Vagina (tissue), 2 donors: ENCODE data around the gene NUP43.

ENCODE experiments used
- POLR2AphosphoS5 ChIP-seq, 2 donors: sonication (generic); formaldehyde crosslinking; IDR thresholded peaks; one replicate each; pipeline ENCODE4 v1.9.0; 2017; ENCODE audit warnings: antibody characterized with exemption in 2 of 2, mild to moderate bottlenecking in 2 of 2, low read depth in 1 of 2; ENCODE audit not compliant: insufficient read depth in 1 of 2
- TF ChIP-seq, protein P1 (sequence below), 3 experiments: fragments of 450-650 bp in 2 of 3; fragments of 200-600 bp in 1 of 3; sonication (generic) in 1 of 3; IDR thresholded peaks; one replicate each; pipeline ENCODE4 v1.5.1; 2017 to 2019; ENCODE audit warnings: antibody characterized with exemption in 3 of 3, mild to moderate bottlenecking in 2 of 3, moderate library complexity in 2 of 3

- TF ChIP-seq, protein P1, sequence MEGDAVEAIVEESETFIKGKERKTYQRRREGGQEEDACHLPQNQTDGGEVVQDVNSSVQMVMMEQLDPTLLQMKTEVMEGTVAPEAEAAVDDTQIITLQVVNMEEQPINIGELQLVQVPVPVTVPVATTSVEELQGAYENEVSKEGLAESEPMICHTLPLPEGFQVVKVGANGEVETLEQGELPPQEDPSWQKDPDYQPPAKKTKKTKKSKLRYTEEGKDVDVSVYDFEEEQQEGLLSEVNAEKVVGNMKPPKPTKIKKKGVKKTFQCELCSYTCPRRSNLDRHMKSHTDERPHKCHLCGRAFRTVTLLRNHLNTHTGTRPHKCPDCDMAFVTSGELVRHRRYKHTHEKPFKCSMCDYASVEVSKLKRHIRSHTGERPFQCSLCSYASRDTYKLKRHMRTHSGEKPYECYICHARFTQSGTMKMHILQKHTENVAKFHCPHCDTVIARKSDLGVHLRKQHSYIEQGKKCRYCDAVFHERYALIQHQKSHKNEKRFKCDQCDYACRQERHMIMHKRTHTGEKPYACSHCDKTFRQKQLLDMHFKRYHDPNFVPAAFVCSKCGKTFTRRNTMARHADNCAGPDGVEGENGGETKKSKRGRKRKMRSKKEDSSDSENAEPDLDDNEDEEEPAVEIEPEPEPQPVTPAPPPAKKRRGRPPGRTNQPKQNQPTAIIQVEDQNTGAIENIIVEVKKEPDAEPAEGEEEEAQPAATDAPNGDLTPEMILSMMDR (IDR thresholded peaks at IDR 0.05): no peak
- no peak for TF ChIP-seq POLR2AphosphoS5 (IDR thresholded peaks at IDR 0.05; ENCODE audit: insufficient read depth in 1 of 2, low read depth in 1 of 2)
Measured at GRCh38 chr6:149769676-149770075, 23.3 kb upstream of the NUP43 start.
